GM19455 (cell line): Measurements from ENCODE around the gene KCTD17.

ENCODE experiments used
- ATAC-seq: cut with Tn5 transposase; IDR thresholded peaks from one replicate; pipeline ENCODE4 v1.9.1; 2021; ENCODE audit not compliant: unreplicated experiment

KCTD17 gene

DNA sequence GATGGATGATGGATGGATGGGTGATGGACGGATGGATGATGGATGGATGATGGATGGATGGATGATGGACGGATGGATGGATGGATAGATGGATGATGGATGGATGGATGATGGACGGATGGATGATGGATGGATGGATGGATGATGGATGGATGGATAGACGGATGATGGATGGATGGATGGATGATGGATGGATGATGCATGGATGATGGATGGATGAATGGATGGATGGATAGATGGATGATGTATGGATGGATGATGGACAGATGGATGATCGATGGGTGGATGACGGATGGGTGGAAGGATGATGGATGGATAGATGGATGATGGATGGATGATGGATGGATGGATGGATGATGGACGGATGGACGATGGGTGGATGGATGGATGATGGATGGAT, 21.1 kb downstream of the KCTD17 start:
- ATAC-seq: no peak

DNA sequence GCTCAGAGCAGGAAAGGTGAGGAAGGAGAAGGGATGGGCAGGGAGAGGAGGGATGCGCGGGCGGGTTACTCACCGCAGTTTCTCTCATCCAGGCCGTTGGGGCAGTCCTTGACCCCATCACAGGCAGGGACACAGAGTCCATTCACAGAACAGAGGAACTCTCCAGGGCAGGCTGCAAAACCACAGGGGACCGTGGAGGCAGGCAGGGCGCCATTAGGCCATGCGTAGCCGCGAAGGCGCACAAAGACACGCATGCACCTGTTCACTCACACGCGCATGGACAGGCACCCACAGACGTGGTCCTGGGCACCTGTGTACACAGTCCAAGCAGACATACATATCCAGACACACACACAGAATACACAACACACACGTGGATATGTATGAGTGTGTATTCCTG, 23.0 kb downstream of the KCTD17 start:
- no peak for ATAC-seq

DNA sequence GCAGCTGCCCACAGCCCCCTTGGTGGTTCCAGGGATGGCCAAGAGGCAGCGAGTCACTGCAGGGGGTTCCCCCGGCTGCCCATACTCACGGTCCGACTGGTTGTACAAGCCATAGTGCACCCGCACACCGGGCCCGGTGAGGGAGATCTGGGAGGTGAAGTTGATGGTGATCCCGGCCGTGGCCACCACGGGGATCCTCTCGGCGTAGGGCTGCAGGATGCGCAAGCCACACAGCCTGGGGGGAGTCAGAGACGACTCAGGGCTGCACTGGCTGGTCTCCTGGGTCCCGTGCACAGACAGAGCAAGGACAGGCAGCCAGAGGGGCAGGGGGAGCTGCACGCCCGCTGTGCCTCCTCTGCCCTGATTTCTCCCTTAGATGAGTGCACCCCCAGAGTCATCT, 23.5 kb downstream of the KCTD17 start:
- ATAC-seq: no peak

DNA sequence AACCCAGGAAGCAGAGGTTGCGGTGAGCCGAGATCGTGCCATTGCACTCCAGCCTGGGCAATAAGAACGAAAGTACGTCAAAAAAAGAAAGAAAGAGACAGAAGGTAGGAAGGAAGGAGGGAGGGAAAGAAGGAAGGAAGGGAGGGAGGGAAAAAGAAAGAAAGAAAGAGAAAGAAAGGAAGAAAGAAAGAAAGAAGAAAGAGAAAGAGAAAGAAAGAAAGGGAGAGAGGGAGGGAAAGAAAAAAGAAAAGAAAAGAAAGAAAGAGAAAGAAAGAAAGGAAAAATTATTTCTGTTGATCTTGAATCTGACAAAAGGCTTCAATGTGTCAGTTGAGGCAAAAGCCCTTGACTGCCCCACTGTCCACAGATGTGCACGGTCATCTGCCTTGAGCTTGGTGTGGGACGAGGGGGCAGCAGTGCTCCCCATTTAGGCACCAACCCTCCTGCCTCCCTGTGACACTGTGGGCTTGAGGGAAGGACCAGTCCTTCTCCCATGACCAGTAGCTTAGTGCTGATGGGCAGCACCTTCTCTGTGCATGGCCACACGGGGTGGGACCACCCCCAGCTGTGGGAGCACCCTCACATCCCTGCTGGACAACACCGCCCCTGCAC, 24.4 kb downstream of the KCTD17 start:
- ATAC-seq: no peak

DNA sequence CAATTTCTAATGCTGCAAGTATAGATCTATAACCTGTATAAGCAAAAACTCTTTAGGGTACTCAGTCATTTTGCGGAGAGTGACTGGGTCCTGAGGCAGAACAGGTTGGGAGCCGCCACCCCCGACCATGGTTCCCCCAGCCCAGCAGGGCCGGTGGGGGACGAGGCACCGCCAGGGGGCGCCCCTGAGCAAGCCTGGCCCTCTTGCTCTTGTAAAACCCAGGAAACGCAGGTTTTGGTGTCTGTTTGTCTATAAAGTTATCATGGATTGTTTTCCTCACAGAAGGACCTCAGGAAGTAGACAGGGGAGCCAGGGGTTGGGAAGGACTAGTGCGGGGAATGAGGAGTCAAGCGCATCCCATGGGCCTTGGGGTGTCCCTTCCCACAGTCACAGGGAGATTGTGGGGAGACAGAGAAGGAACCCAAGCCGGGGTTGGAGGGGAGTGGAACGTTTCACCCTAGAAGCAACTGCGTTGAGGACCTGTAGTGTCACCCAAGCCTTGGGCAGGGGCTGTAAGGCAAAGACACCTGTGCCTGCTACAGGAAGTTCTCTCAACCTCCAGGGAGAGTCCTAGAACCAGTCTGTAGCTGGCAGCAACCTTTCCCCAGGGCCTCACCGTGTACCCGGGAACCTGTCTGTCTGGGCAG, 26.4 kb downstream of the KCTD17 start:
- no peak for ATAC-seq

DNA sequence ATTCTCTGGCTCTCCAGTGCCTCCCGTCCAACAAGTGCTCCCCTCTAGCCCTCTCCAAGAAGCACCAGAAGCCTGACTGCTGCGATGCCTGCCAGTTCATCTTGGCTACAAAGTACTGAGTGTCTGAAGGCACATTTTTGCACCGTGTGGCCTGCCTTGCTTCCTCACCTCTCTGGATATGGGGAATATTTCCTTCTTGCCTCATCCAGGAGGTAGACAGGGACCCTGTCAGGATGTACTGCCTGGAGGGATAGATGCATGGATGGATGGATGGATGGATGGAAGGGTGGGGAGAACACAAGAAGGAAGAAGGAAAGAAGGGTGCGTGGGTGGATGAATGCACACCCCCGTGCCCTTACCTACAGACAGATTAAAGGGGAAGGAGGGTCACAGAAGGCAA, 27.6 kb downstream of the KCTD17 start:
- ATAC-seq: no peak

DNA sequence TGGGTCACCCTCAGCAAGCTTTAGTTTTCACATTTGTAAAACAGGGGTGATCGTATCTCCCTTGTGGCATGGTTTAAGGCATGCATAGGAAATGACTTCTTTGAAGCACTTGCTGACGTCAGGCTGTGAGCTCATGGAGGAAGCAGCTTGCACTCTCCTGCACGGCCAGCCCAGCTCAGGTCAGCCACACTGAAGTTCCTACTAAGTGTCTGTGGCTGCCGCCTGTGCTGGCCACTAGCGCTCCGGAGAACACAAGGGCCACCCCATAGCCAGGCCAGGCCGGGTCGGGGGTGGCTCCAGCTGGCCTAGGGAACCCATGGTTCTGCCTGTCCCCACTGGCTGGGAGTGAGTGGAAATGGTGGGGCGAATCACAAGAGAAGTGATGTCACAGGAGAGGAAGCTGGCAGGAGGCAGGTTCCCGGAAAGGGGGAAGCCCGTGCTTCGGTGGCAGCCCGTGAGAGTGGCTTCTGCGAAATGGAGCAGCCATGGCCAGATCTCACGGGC, 28.2 kb downstream of the KCTD17 start:
- no peak for ATAC-seq

DNA sequence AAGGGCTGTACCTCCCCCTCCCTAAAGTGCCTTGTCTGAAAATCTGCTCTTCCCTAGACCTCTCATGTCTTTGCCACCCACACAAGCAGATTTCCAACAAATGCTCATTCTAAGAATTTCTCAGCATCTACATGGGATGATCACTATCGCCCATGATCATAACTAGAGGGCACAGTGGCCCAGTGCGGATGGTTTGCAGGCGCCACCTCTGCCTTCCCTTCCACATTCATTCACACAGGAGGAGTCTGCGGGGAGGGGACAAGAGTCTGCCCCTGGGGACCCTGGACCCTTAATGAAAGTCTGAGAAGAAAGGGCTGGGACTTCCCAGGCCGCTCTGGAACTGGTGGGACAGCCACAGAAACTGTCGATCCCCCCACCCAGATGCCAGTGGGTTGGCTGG, 28.9 kb downstream of the KCTD17 start:
- no peak for ATAC-seq

DNA sequence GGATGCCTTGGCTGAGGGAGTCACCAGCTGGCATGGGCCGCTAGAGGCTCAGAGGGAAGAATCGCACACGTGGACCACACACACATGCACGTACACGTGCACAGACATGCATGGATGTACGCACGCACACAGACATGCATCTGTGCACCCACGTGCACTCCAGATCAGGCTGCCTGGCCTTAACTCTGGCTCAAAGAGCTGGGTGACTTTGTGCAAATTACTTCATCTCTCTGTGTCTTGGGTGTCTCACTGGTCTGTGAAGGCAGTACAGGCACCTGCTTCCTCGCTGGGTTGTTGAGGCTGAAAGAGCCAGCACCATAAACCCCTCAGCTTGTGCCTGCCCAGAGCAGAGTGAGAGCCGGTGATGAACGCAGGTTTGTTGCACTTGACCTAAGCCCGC, 29.3 kb downstream of the KCTD17 start:
- no peak for ATAC-seq

DNA sequence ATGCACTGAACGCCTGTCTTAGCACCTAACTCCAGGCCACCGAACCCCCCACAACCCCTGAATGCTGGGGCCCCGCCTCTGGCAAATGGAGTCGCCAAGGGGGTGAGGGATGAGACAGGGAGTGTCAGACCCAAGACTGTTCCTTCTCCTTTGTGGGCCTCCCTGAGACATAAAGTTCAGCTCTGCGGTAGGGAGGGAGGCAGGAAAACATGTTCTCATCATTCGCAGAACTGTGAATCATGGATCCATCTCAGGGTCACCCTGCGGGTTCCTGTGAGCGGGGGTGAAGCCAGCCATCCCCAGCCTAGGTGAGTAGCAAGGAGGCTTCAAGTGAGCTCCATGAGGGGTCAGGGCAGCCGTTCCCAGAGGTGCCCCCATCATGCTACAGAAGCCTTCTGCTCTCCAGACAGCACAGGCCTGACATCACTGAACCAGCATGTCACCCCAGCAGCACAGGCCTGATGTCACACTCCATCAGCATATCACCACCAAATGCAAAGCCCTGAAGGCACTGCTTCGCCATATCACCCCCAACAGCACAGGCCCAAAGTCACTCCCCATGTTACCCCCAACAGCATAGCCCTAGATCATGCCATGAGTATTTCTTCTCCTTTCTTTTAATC, 30.8 kb downstream of the KCTD17 start:
- no peak for ATAC-seq

DNA sequence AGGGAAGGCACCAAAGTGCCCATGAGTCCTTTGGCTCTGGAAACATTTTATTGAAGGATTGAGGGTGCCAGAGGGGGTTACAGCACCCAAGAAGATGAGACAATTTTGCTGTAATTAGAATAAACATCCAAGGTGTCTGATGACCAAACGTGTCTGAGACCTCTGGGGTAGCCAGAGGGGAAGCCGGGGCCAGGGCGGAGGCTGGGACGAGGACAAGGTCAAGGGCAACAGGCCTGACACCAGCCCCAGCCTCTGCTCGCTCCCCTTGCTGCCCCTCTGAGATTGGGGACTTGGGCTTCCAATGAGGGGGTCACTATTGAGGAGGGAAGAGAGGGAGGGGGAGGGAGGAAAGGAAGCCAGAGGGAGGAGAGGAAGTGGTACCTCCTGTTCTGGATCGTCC, 32.4 kb downstream of the KCTD17 start:
- ATAC-seq: no peak

DNA sequence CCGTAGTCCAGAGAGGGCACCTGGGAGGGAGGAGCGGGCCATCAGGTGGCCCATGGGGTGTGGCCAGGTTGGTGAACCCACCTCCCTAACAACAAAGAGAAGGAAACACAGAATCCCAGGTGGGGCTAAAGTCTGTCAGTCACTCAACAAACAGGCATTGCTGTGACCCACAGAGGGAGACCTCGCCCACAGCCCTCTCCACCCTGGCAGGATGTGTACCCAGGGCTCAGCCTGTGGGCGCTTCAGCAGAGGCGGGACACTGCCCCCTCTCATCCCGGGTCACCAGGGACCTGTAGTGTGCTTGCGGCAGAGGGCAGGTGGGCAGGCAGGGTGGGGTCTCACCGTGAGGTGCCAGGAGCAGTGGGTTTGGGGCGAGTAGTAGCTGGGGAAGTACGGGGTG, 32.8 kb downstream of the KCTD17 start:
- ATAC-seq: no peak

DNA sequence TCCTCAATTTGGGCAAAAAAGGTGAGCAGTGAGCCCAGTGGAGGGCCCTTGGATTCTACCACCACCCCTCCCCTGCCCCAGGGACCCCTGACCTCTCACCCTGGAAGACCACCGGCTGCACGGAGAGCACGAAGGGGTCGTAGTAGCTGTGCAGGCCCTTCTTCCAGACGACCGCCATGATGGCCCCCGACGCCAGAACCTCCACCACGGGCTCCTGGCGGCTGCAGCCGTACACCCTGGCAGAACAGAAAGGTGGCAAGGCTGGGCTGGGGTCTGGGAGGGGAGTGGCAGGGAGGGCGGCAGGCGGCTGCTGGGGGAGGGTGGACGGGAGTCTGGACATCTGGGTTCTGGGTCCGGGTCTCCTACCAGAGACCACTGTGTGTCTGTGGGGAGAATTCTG, 34.6 kb downstream of the KCTD17 start:
- no peak for ATAC-seq

DNA sequence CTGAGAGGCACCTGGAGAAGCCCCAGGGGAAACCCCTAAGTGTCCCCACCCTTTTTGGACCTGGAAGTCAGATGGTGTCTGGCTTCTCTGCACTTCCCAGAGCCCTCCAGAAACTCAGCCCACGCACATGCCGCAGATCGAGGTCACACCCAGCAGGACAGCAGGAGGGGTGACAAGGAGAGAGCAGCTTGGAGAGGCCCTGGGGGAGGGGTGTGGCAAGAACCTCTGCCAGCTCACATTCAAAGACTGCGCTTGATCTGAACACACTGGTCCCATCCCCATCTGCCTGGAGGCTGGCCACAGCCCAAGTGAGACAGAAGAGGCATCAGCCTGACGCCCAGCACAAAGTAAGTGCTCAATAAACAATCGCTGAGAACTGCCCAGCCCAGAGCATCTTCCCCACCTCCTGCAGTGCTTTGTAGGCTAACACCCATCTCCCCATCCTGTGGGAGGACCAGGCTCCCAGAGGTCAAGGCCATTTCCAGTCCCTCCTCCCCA, 36.6 kb downstream of the KCTD17 start:
- ATAC-seq: no peak

DNA sequence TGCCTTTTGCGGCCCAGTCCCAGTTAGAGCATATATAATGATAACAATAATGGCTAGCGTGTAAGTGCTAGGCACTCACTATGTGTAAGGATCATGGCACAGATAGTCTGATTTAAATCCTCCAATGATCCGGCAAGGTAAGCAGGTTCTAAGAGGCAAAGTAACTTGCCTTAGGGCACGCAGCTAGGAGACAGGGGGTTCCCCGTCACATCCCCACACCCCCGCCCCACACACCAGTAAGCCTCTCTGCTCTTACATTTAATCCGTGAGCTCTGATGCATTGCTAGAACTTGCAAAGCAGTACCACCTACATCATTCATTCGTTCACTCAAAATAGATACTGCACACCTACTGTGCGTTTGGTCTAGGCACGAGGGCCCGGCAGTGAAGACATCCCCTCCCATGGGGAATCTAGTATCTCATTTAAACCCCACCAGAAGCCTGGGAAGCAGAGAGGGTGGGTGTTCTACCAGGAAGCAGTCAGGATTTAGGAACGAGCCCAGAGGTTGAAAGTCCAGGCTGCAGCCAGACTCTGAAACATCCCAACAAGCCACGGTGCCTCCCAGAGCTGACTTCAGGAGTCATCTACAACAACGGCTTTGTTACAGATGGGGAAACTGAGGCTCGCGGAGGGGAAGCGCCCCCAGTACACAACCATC, 37.3 kb downstream of the KCTD17 start:
- no peak for ATAC-seq

DNA sequence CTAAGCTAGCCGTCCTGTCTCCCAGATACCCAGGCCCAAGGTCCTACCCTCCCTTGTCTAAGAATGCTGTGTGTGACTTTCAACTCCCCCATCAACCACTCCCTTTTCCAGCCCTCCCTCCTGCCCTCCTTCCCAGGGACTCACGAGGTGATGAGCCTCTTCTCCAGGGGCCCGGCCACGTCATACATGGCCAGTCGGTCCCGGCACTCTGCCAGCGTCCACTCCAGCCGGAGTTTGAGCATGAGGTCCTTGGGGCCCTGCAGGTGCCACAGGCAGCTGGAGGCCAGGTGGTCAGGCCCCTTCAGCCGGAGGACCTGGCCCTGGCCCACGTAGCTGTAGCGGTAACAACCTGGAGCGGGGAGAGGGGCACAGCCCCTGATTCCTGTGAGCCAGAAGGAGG, 37.9 kb downstream of the KCTD17 start:
- ATAC-seq: no peak

DNA sequence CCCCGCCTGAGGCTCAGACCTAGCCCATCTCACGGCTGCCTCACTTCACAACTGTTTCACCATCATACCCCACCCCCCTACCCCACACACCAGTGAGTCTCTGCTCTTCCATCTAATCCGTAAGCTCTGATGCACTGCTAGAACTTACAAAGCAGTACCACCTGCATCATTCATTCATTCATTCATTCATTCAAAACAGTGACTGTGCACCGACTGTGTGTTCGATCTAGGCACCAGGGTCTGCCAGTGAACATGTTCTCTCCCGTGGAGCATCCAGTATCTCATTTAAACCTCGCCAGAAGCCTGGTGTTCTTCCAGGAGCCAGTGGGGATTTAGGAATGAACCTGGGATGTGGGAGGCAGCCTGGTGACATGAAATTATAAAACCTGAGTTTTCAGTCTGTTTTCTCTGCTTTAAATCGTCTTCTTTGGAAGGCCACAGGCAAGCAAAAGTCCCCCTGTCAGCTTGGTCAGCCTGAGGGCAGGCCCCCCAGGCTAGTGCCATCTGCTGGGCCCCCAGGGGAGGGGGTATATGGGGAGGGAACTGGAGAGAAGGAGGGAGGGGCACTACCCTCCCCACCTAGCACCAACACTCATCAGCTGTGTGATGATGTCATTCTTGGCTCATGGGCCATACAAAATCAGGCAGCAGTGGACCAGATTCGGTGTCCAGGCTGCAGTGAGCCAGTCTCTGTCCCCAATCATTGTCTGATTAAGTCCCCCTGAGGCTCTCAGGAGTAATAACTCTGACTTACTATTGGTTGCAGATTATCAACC, 39.6 kb downstream of the KCTD17 start:
- no peak for ATAC-seq

DNA sequence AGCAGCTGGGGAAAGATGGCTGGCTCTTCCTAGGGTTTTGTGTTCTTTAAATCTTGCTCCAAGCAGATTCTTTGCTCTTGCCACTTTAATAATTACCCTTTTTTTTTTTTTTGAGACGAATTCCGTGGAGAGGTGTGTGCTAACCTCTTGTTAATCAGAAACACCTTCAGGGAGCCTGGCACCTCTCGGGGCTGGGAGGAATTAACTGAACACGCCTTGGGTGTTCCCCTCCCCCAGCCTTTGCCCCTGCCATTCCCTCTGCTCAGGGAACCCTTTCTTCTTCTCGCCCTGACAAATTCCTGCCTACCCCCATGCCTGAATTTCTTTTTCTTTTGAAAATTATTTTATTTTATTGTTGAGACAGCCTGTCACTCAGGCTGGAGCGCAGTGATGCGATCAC, 40.5 kb downstream of the KCTD17 start:
- no peak for ATAC-seq

DNA sequence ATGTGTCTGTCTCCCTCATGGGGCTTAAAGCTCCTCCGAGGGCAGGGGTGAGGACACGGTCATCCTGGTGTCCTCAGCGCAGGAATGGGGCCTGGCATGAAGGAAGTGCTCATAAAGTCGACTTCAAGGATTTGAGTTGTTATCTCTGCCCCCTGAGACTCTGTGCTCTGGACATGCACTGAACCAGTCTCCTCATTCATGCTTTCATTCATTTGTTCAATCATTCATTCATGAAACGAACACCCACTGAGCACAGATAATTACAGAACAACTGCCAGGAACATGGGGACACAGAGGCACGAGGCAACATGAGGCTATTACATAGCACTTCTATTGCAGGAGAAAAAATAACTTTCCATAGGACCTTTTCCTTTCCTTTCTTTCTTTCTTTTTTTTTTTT, 41.5 kb downstream of the KCTD17 start:
- ATAC-seq: no peak

DNA sequence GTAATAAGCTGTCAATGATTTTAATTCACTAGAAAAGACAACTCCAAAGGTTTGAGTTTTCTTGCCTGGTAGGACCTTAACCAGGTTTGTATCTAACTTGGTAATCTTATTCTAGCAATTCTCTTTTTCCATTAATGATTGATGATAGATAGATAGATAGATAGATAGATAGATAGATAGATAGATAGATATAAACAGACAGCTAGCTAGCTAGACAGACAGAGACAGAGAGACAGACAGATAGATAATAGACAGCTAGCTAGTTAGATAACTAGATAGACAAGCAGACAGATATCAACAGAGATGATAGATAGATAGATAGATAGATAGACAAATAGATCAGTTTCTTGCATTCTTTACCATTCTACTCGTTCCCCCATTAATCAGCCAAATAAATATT, 42.7 kb downstream of the KCTD17 start:
- ATAC-seq: no peak

DNA sequence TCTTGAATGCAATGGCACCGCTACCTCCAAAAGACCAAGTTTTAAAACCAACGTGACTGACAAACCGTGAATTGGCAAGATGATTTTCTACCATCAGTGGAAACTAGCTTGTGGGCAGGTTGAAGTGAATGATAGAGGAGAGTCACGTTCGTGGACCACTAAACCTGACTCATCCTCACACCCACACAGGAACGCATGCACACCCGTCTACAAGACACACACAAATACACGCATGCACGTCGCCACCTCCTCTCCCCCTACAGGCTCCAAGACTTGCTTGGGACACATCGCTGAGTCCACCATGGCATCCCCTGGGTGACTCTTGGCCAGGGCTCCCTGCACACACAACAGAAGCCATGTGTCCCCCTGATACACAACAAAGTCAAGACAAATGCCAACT, 43.6 kb downstream of the KCTD17 start:
- no peak for ATAC-seq
